Neural cell (in vitro differentiated cells): Measurements from ENCODE around the gene DEFB127.

Experiments
- EZH2 ChIP-seq: fragments of 200-600, 300-800 bp; shearing (Covaris generic), sonication (generic); IDR thresholded peaks from 2 replicates; pipeline ENCODE4 v1.6.1; 2014; ENCODE audit warnings: antibody characterized with exemption, low read length, borderline replicate concordance, mild to moderate bottlenecking; ENCODE audit not compliant: insufficient read depth, poor library complexity, severe bottlenecking
- POLR2AphosphoS5 ChIP-seq: IDR thresholded peaks from 2 replicates; pipeline ENCODE4 v1.6.1; 2012
- RAD21 ChIP-seq: fragments of 450-650 bp; conservative IDR thresholded peaks from 2 replicates; pipeline ENCODE4 v1.6.1; 2014; ENCODE audit warnings: antibody characterized with exemption, mild to moderate bottlenecking, moderate library complexity
- TF ChIP-seq, protein P1 (sequence below): fragments of 450-650 bp; IDR thresholded peaks from 2 replicates; pipeline ENCODE4 v1.5.1; 2014; ENCODE audit warnings: antibody characterized with exemption, mild to moderate bottlenecking, moderate library complexity; ENCODE audit not compliant: poor library complexity, severe bottlenecking

- TF ChIP-seq EZH2 (no peak), POLR2AphosphoS5 (no peak), RAD21 (no peak)
- TF ChIP-seq, protein P1, sequence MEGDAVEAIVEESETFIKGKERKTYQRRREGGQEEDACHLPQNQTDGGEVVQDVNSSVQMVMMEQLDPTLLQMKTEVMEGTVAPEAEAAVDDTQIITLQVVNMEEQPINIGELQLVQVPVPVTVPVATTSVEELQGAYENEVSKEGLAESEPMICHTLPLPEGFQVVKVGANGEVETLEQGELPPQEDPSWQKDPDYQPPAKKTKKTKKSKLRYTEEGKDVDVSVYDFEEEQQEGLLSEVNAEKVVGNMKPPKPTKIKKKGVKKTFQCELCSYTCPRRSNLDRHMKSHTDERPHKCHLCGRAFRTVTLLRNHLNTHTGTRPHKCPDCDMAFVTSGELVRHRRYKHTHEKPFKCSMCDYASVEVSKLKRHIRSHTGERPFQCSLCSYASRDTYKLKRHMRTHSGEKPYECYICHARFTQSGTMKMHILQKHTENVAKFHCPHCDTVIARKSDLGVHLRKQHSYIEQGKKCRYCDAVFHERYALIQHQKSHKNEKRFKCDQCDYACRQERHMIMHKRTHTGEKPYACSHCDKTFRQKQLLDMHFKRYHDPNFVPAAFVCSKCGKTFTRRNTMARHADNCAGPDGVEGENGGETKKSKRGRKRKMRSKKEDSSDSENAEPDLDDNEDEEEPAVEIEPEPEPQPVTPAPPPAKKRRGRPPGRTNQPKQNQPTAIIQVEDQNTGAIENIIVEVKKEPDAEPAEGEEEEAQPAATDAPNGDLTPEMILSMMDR, result no peak
Observed at GRCh38 chr20:117518-117917, 39.7 kb upstream of the DEFB127 start.
